Activated CD8-positive, alpha-beta memory T cell treated with anti-CD3 and anti-CD28 coated beads, Interleukin-2, amount 50 U/mL, for 4 hours (primary cell): Measurements from ENCODE around the gene DKK3.

Source experiments
- DNase-seq: peaks from one replicate; pipeline ENCODE4 v3.0.0-alpha.2; 2020

DKK3 gene

DNA sequence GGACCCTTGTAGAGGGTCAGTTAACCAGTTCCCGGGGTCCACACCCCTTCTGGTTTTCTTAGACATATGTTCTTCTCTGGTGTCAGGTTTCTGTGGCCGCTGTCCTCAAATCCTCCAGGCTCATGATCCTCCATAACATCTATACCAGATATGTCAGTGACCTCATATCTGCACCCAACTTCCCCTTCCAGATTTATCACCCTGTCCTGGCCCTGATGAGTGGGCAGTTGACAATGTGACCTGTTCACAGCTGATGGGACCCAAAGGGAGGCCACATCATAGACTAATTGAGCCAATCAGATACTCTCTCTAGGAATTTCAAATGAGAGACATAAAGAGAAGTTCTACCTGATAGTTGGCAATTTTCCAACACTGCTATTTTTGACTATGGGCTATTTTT, 5.1 kb downstream of the DKK3 start:
- no peak for DNase-seq

- no peak for DNase-seq
Observed at GRCh38 chr11:12001186-12001585, 7.2 kb downstream of the DKK3 start.

DNA sequence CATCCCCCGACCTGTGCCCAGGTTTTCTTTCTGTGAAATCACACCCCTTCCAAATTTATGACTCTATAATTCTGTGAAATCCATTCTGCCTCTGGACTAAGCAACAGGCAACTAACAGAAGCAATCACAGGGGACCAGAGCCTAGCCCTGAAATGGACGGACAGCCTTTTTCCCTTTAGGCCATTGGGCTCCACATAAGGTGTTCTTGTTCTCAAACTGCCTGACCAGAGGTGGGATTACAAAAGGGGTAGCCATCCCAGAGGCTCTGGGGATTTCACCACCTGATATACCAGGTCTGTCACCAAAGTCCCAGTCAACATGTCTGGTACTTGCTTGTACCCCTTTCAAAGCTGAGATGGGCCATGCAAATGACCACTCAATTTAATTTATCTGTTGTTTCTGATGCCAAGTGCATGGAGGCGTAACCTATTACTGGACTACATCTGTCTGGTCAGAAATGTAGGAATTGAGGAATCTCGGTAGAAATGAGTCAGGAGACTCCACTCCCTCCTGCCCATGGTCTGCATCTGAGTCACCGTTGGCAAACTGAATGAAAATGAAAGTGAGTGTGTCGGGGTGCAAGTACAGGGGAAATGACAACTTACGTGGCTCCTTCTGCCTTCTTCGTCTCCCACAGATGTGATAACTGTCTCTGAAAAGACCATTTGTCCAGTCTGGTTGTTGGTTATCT, 10.2 kb downstream of the DKK3 start:
- DNase-seq = no peak

DNA sequence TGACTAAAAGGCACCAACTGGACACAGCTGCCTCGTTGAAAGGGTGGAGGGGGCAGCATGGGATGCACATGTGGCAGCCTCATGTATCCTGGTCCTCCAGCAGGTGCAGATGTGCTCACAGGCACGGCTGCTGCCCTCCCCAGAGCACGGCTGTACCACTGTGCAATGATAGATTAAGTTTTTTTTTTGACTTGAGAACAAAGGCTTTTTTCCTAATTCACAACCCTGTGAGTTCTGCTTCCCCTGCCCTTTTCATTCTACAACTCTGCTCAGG, 11.4 kb downstream of the DKK3 start:
- DNase-seq = no peak

DNA sequence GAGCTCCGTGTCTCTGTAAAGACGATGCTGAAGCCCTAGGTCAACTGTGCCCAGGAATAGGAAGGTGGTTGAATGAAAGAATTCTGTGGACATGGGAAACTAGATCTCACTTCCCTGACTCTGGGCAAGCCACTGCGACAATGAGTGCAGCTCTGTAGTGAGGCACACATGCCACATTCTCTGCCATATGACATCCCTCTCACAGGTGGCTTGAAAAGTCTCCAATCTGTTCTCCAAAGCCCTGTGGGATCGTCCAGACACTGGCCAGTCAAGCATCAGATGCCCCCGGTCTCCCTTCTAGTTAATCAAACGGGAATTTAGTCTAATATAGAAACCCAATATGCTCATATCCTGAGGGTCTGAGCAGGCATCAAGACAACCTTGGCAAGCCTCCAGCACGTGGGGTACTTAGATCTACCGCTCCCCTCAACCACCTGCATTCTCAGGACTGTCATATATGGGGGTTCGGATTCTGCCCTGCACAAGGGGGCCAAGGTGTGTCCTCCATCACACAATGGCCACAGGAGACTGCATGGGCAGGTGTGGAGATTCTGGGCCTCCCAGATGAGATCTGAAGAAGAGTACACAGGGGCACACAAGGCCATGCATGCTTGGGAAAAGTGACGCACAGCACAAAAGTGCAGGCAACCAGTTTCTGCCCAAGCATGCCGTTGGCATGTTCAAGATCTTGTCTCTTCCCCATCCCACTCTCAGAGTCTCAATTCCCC, 11.9 kb downstream of the DKK3 start:
- DNase-seq = no peak

DNA sequence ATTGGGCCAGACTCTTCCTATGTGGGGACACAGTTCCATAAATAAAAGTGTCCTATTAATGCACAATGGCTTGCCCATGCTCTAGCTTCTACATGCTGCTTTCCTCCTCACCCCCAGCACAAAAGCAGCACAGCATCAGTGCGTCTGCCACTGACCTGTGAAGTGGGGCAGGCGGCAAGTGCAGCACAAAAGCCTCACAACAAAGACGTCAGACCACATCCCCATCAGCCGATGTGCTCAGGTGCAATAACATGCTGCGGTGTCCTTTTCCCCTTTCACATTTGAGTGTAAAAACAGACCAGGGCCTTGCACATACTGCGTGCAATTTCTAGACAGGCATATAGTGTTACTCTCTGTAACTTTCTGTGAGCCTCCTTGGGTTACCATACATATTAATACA, 12.8 kb downstream of the DKK3 start:
- DNase-seq = no peak

DNA sequence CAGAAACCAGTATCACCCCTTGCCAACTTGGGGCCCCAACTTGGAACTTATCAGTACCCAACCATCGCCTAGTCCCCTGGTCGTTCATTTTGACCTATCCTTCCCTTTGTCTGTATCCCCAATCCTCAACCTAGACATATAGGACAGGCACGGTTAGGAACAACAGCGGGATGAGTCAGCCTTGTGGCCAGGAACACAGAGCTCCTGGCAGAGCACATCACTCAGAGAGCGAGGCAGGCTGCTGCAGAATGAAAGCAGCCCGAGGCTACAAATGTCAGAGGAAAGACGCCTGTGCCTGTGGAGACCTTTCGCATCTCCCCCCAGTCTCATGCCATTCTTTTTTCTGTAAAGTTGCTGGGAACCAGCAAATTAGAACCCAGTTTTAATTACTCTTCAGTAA, 14.6 kb downstream of the DKK3 start:
- no peak for DNase-seq

GRCh38 chr11:11992257-11993212, 15.9 kb downstream of the DKK3 start:
- DNase-seq = no peak

- no peak for DNase-seq
Observed at GRCh38 chr11:11989774-11990744, 18.4 kb downstream of the DKK3 start.

- no peak for DNase-seq
Observed at GRCh38 chr11:11988681-11989261, 19.7 kb downstream of the DKK3 start.

GRCh38 chr11:11988099-11988651, 20.3 kb downstream of the DKK3 start:
- DNase-seq = no peak

DNA sequence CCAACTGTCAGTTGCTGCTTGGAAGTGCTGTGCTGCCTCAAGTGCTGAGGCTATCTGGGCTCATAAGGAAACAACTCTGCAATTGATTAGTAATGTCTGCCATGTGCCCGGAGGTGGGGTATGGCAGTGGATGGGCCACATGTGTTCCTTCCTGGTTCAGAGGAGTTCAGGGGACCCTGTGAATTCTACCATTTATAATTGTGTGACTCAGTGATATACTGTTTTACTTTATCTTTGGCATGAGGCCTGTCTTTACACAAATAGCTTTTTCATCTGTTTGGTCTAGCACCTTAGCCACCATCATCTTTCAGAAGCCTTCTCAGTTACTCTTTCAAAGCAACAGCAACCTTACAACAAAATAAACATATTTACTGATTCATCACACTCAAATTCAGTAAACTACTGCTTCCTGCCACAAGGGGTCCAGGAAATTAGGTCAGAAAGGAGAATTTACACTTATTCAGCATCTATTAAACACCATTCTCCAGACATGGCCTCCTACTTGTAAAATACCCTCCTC, 20.9 kb downstream of the DKK3 start:
- DNase-seq = no peak

DNA sequence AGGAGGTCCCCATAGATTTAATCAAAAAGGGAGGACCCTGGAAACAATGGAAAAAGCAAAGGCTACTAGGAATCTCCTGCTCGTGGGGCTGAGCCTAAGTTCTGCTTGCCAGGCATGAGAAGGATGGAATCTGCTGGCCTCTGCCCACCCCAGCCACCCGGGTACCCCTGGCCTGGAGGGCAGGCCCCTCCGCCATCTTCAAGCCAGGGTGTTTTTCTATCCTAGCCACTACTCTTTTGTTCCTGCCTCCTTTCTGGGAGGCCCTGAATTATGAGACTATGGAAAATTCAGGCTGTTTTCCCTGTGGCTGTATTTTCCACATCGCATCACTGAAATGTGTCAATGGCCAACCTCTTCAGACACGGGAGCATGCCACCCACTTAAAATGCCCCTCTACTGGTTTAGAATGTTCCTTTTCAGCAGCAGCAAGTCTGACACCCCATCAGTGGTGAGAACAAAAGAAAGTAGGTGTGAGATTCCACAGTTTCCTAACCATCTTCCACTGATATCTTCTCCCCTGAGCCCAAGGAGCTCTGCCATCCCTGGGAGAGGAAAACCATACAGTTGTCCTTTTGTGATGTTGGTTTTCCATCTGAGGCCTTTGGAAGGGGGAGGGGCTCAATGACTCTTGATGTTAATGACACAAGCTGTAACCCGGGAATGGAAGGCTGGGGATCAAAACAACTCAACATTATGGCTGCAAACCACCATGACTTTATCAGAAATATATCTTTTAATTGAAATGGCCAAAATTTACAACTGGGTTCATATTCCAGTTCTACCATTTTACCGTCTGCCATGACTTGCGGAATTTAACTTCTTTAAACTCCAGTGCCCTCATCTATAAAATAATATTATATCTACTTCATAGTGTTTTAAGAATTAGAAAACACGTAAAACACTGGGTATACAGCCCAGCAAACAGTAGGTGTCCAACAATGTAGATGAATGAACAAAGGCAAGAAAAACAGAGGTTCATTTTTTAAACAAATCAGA, 22.2 kb downstream of the DKK3 start:
- no peak for DNase-seq

GRCh38 chr11:11985016-11985715, 23.3 kb downstream of the DKK3 start:
- DNase-seq = no peak

GRCh38 chr11:11984563-11984962, 23.9 kb downstream of the DKK3 start:
- no peak for DNase-seq

DNA sequence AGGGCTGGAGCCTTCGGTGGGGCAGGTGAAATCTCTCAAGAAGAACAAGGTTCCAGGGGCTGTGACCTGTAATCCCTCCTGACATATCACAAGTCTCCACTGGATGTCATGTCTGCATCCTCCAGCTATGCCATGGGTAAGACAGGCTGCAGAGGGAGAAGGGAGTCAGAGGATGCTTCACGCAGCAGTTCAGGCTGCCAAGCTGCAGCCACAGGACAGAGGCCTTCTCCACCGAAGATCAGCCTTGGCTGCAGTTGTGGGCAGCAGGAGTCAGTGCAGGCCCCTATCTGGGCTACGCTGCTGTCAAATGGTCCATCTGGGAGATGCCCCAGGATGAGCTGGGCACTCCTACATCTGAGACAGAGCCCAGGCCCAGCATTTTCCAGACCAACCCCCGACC, 25.0 kb downstream of the DKK3 start:
- DNase-seq = no peak

DNA sequence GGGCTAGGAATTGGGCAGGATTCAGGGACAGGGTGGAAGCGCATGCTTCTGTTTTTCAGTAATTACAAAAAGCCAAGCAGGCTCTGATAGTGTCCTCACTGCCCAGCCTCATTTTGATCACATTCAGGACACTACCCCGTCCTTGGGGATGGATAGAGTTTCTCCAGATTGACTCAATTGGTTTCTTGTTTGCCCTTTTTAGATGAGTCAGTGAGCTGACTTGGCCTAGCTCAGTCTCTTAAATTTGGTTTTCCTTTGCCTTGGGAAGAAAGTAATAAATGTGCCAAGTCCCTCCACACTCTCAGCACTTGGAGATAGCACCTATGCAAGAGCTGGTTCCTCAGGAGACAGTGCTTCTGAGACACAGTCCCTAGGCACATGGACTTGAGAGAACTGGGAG, 25.5 kb downstream of the DKK3 start:
- no peak for DNase-seq

DNA sequence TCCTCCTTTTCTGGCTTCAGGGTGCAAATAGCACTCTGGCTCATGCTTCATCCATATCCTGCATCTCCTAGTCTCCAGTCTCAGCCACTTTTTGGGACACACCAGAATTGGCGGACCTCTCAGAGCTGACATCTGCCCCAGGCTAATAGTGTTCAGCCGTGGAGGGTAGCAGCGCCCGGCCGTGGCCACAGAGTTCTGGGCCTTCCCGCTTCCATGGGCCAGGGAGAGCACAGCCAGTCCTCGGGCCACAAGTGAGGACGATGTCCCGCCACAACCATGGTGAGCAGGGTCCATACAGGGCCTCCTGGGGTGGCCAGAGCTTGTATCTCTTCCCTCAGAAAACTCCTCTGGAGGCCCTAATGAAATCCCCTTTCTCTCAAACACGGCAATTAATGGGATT, 26.0 kb downstream of the DKK3 start:
- DNase-seq = no peak

DNA sequence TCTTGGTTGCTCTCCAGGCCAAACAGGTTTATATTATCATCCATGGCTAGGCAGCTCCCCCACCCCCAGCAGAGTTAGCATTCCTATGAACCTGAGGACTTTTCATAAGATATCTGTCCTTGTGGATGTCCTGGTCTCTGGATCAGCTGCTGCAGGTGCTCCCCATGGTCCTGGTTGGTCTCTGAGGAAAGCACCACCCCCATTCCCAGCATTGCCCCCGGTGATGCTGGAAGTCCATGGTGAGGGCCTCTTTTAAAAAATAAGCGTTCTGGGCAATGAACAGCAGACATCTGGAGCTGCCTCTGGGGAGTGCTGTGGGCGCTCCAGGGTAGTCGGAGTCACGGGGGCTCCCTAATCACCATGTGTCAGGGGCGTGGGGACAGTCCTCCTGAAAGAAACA, 26.6 kb downstream of the DKK3 start:
- no peak for DNase-seq

GRCh38 chr11:11981364-11981763, 27.1 kb downstream of the DKK3 start:
- DNase-seq = no peak
